Astrocyte (in vitro differentiated cells and primary cell): ENCODE data around the gene PDS5A.

Source experiments
- CTCF ChIP-seq: IDR thresholded peaks from 2 replicates; pipeline ENCODE4 v1.5.1; 2011; ENCODE audit warnings: low read depth, mild to moderate bottlenecking, inconsistent platforms, low read length, moderate library complexity; ENCODE audit not compliant: insufficient read depth
- EZH2 ChIP-seq: IDR thresholded peaks from 2 replicates; pipeline ENCODE4 v1.6.1; 2012; ENCODE audit warnings: mild to moderate bottlenecking, low read length, inconsistent platforms; ENCODE audit not compliant: insufficient read depth

DNA sequence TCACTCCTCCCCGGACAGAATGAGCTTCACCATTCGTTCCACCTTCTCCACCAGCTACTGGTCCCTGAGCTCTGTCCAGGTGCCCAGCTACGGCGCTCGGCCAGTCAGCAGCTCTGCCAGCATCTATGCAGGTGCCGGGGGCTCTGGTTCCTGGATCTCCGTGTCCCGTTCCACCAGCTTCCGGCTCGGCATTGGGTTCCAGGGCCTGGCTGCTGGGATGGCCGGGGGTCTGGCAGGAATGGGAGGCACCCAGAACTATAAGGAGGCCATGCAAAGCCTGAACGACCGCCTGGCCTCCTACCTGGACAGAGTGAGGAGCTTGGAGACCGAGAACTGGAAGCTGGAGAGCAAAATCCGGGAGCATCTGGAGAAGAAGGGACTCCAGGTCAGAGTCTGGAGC lies 42.5 kb upstream of the PDS5A start:
- no peak for TF ChIP-seq CTCF
- no peak for TF ChIP-seq EZH2
